K562 (cell line): ENCODE data around the gene PPP1R37. TPM values are rescaled to one million over a fixed set of nuclear protein-coding genes. Genes with fewer than 3 reads are reported as not detected.

Experiments
- ATAC-seq: fragments of 200-7000 bp; cut with Tn5 transposase; 3 replicates; pipeline ENCODE4 v1.9.1; 2020; ENCODE audit warnings: moderate library complexity
- BruUV-seq: library from RNA; stranded (reverse); fragments of 400-500 nt; replicated peaks from 2 replicates; lab custom pipeline; 2021; lab: Mats Ljungman, UMichigan
- CTCF ChIA-PET: fragments of 300-600 bp; formaldehyde crosslinking; extraction: SDS; loops from one replicate; lab custom pipeline; 2021; ENCODE audit warnings: low intra/inter-chr PET ratio; lab: Yijun Ruan, JAX
- POLR2A ChIA-PET: fragments of 300-600, 350-650 bp; sonication (Branson Sonifier 250); formaldehyde crosslinking; extraction: SDS; loops from one replicate; lab custom pipeline; 2021; ENCODE audit warnings: antibody characterized with exemption, inconsistent platforms; lab: Yijun Ruan, JAX
- DNase-seq, 4 experiments: peaks; one replicate each; pipeline versions ENCODE4 v3.0.0 to v3.0.0-alpha.2; 2011 to 2018; ENCODE audit warnings: low spot score in 3 of 4, mixed read lengths in 3 of 4; ENCODE audit errors: extremely low read depth in 1 of 4
- FAIRE-seq: peaks from 2 replicates; lab custom pipeline; 2011; peaks lifted over from hg19 to GRCh38; lab: Jason Lieb, UNC
- H2AFZ ChIP-seq: 2 replicates; pipeline ENCODE4 v1.6.0; 2011; ENCODE audit warnings: low read depth, low read length, control low read depth, inconsistent platforms
- H3K27ac ChIP-seq: fragments of 200-600 bp; 3 replicates; pipeline ENCODE4 v1.8.0; 2011; ENCODE audit warnings: low read depth, mild to moderate bottlenecking, control low read depth, inconsistent platforms, low read length, moderate library complexity, mixed read lengths; ENCODE audit errors: extremely low read depth
- H3K27me3 ChIP-seq, 2 experiments: fragments of 300-600 bp in 1 of 2; 2 replicates in 1 of 2; 3 replicates in 1 of 2; pipeline versions ENCODE4 v1.6.0 to v1.8.0; 2011; ENCODE audit warnings: inconsistent platforms in 2 of 2, low read length in 2 of 2, mild to moderate bottlenecking in 1 of 2, mixed read lengths in 1 of 2, moderate library complexity in 1 of 2; ENCODE audit not compliant: control insufficient read depth in 2 of 2, insufficient read depth in 2 of 2
- H3K36me3 ChIP-seq: fragments of 300-600 bp; 3 replicates; pipeline ENCODE4 v1.8.0; 2011; ENCODE audit warnings: mild to moderate bottlenecking, low read length, inconsistent platforms; ENCODE audit not compliant: control insufficient read depth, insufficient read depth
- H3K4me1 ChIP-seq, 2 experiments: fragments of 200-600 bp in 1 of 2; replicated peaks in 1 of 2; 2 replicates in 1 of 2; 3 replicates in 1 of 2; pipeline versions ENCODE4 v1.5.1 to v1.8.0; 2011; ENCODE audit warnings: inconsistent platforms in 2 of 2, low read length in 2 of 2, mild to moderate bottlenecking in 1 of 2, mixed read lengths in 1 of 2, moderate library complexity in 1 of 2; ENCODE audit not compliant: control insufficient read depth in 2 of 2, insufficient read depth in 2 of 2
- H3K4me2 ChIP-seq: 2 replicates; pipeline ENCODE4 v1.6.1; 2011; ENCODE audit warnings: low read length, control low read depth, inconsistent platforms, mixed read lengths; ENCODE audit not compliant: insufficient read depth
- H3K4me3 ChIP-seq: fragments of 200-600 bp; sonication (generic), shearing (Covaris generic); 2 replicates; pipeline ENCODE4 v1.5.1; 2016; ENCODE audit warnings: control low read depth, inconsistent platforms
- H3K79me2 ChIP-seq: fragments of 200-600 bp; 3 replicates; pipeline ENCODE4 v1.8.0; 2011; ENCODE audit warnings: low read length, inconsistent platforms; ENCODE audit not compliant: control insufficient read depth, insufficient read depth
- H3K9ac ChIP-seq, 2 experiments: 2 replicates each; pipeline versions ENCODE4 v1.6.0 to v1.6.1; 2011; ENCODE audit warnings: low read depth in 2 of 2, low read length in 2 of 2, control low read depth in 1 of 2, inconsistent platforms in 1 of 2, mild to moderate bottlenecking in 1 of 2, mixed read lengths in 1 of 2; ENCODE audit not compliant: insufficient read depth in 1 of 2
- H3K9me1 ChIP-seq: one replicate; pipeline ENCODE4 v1.6.0; 2011; ENCODE audit warnings: inconsistent platforms, mild to moderate bottlenecking, low read length, moderate library complexity; ENCODE audit not compliant: control insufficient read depth, insufficient read depth
- H3K9me3 ChIP-seq: replicated peaks from 2 replicates; pipeline ENCODE4 v1.5.1; 2011; ENCODE audit warnings: low read depth, low read length, inconsistent platforms; ENCODE audit not compliant: control insufficient read depth, insufficient read depth
- H4K20me1 ChIP-seq: replicated peaks from 2 replicates; pipeline ENCODE4 v1.6.1; 2011; ENCODE audit warnings: low read length, inconsistent platforms, mixed read lengths; ENCODE audit not compliant: control insufficient read depth, insufficient read depth
- FOSL1 ChIP-seq: fragments of 200-800 bp; sonication (Bioruptor generic); conservative IDR thresholded peaks from 2 replicates; pipeline ENCODE4 v1.6.1; 2016; ENCODE audit warnings: missing genetic modification characterization, missing compliant biosample characterization
- FUS ChIP-seq: fragments of 200-400 bp; formaldehyde crosslinking; optimal IDR thresholded peaks from 2 replicates; pipeline ENCODE3; 2017; ENCODE audit warnings: low read depth, low read length
- KDM2B ChIP-seq: fragments of 250-450 bp; sonication (Bioruptor Pico); IDR thresholded peaks from 2 replicates; pipeline ENCODE4 v1.8.0; 2021; ENCODE audit warnings: mild to moderate bottlenecking, moderate library complexity
- MYBL2 ChIP-seq, 2 experiments: fragments of 450-650 bp in 1 of 2; sonication (generic) in 1 of 2; formaldehyde crosslinking in 1 of 2; IDR thresholded peaks; 2 replicates each; pipeline versions ENCODE4 v1.6.1 to v1.8.1; 2017 to 2022; ENCODE audit warnings: borderline replicate concordance in 1 of 2, inconsistent platforms in 1 of 2, low read depth in 1 of 2, mild to moderate bottlenecking in 1 of 2, missing genetic modification reagents in 1 of 2, moderate library complexity in 1 of 2
- NR2C2 ChIP-seq, 2 experiments: fragments of 200-800 bp in 1 of 2; sonication (Bioruptor generic) in 1 of 2; sonication (generic) in 1 of 2; formaldehyde crosslinking in 1 of 2; IDR thresholded peaks; 2 replicates each; pipeline versions ENCODE4 v1.6.1 to v1.8.0; 2016 to 2022; ENCODE audit warnings: mild to moderate bottlenecking in 1 of 2, missing compliant biosample characterization in 1 of 2, missing genetic modification characterization in 1 of 2, missing genetic modification reagents in 1 of 2
- PREB ChIP-seq: sonication (generic); formaldehyde crosslinking; IDR thresholded peaks from 2 replicates; pipeline ENCODE4 v1.8.1; 2023; ENCODE audit warnings: mild to moderate bottlenecking, missing genetic modification reagents
- SOX6 ChIP-seq: fragments of 450-650 bp; IDR thresholded peaks from 2 replicates; pipeline ENCODE4 v1.6.1; 2014; ENCODE audit warnings: mild to moderate bottlenecking
- SRSF9 ChIP-seq: fragments of 200-400 bp; formaldehyde crosslinking; IDR thresholded peaks from 2 replicates; pipeline ENCODE4 v1.6.1; 2017; ENCODE audit warnings: low read depth, low read length, borderline replicate concordance
- XRCC5 ChIP-seq: fragments of 200-400 bp; formaldehyde crosslinking; IDR thresholded peaks from 2 replicates; pipeline ENCODE4 v1.6.1; 2017; ENCODE audit warnings: low read depth, mild to moderate bottlenecking, low read length
- ZBTB26 ChIP-seq: fragments of 450-650 bp; formaldehyde crosslinking; IDR thresholded peaks from 2 replicates; pipeline ENCODE4 v1.4.0; 2022; ENCODE audit warnings: missing genetic modification characterization
- ZNF133 ChIP-seq: fragments of 250-450 bp; sonication (Bioruptor Pico); IDR thresholded peaks from 2 replicates; pipeline ENCODE4 v1.4.0; 2020; ENCODE audit warnings: mild to moderate bottlenecking
- ZNF449 ChIP-seq: fragments of 250-450 bp; sonication (Bioruptor Pico); IDR thresholded peaks from 2 replicates; pipeline ENCODE4 v1.8.0; 2022; ENCODE audit warnings: moderate library complexity, mild to moderate bottlenecking, inconsistent platforms
- WGBS: fragments of 100-300 bp; shearing (Covaris generic); methylation state at CpG from one replicate; pipeline ENCODE4 v1.1.6; 2016; ENCODE audit warnings: low coverage, mixed read lengths; ENCODE audit not compliant: insufficient coverage; ENCODE audit errors: missing lambda C conversion rate; 5-methylcytosine and 5-hydroxymethylcytosine counted together
- in situ Hi-C: fragments of 300-500 bp; cut with MboI; formaldehyde crosslinking; loops from 4 replicates; pipeline ENCODE4 v1.15.0; 2018; ENCODE audit warnings: inconsistent platforms, mixed read lengths
- intact Hi-C: fragments of 100-400 bp; cut with micrococcal nuclease; formaldehyde crosslinking; loops from 2 replicates; pipeline ENCODE4 v1.14.2; 2022
- polyA plus RNA-seq, 8 experiments: library from polyadenylated mRNA; depleted of rRNA in 4 of 8; stranded (reverse) in 5 of 8; unstranded in 3 of 8; fragments of >200 nt; fragmentation: Nextera tagmentation in 2 of 8; fragmentation: Illumina TruSeq in 1 of 8; extraction: Ambion mirVana in 2 of 8; extraction: Trizol in 1 of 8; gene quantifications; 2 replicates each; pipeline versions ENCODE4 v1.2.1 to v1.2.3, GENCODE V29; 2011 to 2014; ENCODE audit warnings: inconsistent platforms in 1 of 8, missing spikeins in 1 of 8
- total RNA-seq, 7 experiments: library from RNA; depleted of rRNA in 6 of 7; stranded (reverse); fragments of >200 nt in 6 of 7; fragmentation: Illumina TruSeq in 2 of 7; extraction: Trizol in 2 of 7; gene quantifications; 2 replicates each; pipeline versions ENCODE4 v1.2.1 to v1.2.3, GENCODE V29; 2011 to 2021; ENCODE audit warnings: low replicate concordance in 1 of 7
- TF ChIP-seq, protein P1 (sequence below): fragments of 450-650 bp; formaldehyde crosslinking; IDR thresholded peaks from 2 replicates; pipeline ENCODE4 v1.4.0; 2022; ENCODE audit warnings: missing genetic modification characterization

PPP1R37 gene
- total and polyA plus RNA-seq, 9 of the 15 experiments (the other 6 are each of a cell fraction or from before 2014, with no cell fraction given), result 0.04 to 20.3 (median 7.3) TPM

DNA sequence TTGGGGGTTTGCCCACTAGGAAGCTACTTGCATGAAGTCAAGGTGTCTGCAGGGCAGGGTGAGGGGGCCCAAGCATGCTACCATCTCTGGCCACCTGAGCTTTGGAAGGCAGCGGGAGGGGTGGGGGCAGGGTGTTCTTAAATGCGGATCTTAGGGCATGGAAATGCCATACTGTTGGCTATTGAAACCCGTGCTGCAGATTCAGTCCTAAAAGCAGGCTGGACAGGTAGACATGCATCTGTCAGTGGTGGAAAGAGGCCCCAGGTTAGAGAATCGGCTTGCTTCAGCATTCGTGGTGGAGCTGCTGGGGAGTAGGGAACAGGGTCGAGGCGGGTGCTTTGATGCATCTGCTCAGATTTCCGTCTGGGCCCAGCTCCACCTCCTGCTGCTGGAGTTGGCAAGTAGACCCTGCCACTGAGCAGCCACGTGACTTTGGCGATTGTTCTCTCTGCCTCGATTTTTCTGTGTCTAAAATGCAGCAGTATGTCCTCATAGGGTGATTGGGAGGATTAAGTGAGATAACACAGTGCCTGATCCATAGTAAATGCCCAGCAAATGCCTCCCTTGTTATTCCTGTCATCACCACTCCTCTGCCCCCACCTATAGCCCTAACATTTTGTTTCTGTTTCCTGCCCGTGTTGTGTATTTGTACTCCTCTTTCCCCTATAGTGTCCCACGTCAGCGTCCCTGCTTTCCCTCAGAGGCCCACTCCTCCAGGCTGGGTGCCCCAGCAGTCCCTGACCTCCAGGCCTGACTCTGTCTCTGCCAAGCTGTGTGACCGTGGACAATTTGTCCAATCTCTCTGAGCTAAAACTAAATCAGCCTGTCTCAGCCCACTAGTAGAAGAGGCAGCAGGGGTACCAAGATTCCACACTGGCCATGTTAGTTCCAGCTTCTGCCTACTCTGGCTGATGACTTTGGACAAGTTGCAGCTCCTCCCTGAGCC is 5.8 kb downstream of the PPP1R37 start:
- Histone ChIP-seq H3K27ac (peak overlapping the region; percentile 10; the same call in 2 of the 3 replicates), H3K9ac (peak overlapping the region in 1 of 2 experiments; percentile 59; a peak in 2 of 4 replicates), H3K27me3 (no peaks in the 10 kb centered on the region), H4K20me1 (peaks cover 67% of the 10 kb centered on the region), H3K4me2 (peak overlapping the region; percentile 52), H2AFZ (no peak overlapping the region), H3K4me1 (peaks cover 48 to 72% of the 10 kb centered on the region in 2 experiments), H3K9me1 (peaks cover 15% of the 10 kb centered on the region), H3K9me3 (no peaks in the 10 kb centered on the region), H3K4me3 (no peak overlapping the region), H3K36me3 (peaks cover 73% of the 10 kb centered on the region; the same call in 2 of the 3 replicates), H3K79me2 (peaks cover 99% of the 10 kb centered on the region)
- POLR2A ChIA-PET, result interaction anchor here (0.6 to 1.8 kb wide), 6 partner anchors 9 to 25 kb away, joined by 3 to 5 read pairs (median 3); no protein-coding TSS in a partner anchor
- DNase-seq (no peak), FAIRE-seq (no peak), ATAC-seq (no peak)
- CTCF ChIA-PET, result no interaction called here
- in situ Hi-C loops, result no loop called here
- WGBS, result 56% methylated on average over 15 of the region's 15 CpGs
- BruUV-seq, result no TSS peak
- intact Hi-C loops, result no loop called here
- TF ChIP-seq KDM2B (no peak), FOSL1 (tag) (peak; percentile 80; the same call in 1 of the 2 replicates), SOX6 (no peak), FUS (no peak), PREB (no peak), XRCC5 (no peak), ZNF449 (no peak), ZNF133 (no peak), SRSF9 (no peak), NR2C2 (CRISPR knock-in tag; IDR thresholded peaks at IDR 0.05) (no peak), NR2C2 (tag; IDR thresholded peaks at IDR 0.05) (peak; percentile 13), ZBTB26 (no peak), MYBL2 (IDR thresholded peaks at IDR 0.05; ENCODE audit: low read depth) (no peak), MYBL2 (CRISPR knock-in tag; IDR thresholded peaks at IDR 0.05; ENCODE audit: borderline replicate concordance) (no peak)
- TF ChIP-seq, protein P1, sequence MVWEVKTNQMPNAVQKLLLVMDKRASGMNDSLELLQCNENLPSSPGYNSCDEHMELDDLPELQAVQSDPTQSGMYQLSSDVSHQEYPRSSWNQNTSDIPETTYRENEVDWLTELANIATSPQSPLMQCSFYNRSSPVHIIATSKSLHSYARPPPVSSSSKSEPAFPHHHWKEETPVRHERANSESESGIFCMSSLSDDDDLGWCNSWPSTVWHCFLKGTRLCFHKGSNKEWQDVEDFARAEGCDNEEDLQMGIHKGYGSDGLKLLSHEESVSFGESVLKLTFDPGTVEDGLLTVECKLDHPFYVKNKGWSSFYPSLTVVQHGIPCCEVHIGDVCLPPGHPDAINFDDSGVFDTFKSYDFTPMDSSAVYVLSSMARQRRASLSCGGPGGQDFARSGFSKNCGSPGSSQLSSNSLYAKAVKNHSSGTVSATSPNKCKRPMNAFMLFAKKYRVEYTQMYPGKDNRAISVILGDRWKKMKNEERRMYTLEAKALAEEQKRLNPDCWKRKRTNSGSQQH (CRISPR knock-in tag), result 0 out of 2 replicates have a peak, but pooled peaks have one; percentile 20
